SU-DHL-6 (cell line): ENCODE data around the gene DSG3.

Experiments used
- EZH2phosphoT487 ChIP-seq: fragments of 200-600 bp; sonication (generic), shearing (Covaris generic); conservative IDR thresholded peaks from 2 replicates; pipeline ENCODE4 v1.6.1; 2018; ENCODE audit warnings: mild to moderate bottlenecking, antibody characterized with exemption, low read length, moderate library complexity, mixed read lengths
- TF ChIP-seq, protein P1 (sequence below): fragments of 200-600 bp; sonication (generic); IDR thresholded peaks from one replicate; pipeline ENCODE4 v1.5.1; 2017; ENCODE audit warnings: antibody characterized with exemption, mild to moderate bottlenecking, low read length, moderate library complexity; ENCODE audit not compliant: insufficient read depth, poor library complexity, severe bottlenecking

DNA sequence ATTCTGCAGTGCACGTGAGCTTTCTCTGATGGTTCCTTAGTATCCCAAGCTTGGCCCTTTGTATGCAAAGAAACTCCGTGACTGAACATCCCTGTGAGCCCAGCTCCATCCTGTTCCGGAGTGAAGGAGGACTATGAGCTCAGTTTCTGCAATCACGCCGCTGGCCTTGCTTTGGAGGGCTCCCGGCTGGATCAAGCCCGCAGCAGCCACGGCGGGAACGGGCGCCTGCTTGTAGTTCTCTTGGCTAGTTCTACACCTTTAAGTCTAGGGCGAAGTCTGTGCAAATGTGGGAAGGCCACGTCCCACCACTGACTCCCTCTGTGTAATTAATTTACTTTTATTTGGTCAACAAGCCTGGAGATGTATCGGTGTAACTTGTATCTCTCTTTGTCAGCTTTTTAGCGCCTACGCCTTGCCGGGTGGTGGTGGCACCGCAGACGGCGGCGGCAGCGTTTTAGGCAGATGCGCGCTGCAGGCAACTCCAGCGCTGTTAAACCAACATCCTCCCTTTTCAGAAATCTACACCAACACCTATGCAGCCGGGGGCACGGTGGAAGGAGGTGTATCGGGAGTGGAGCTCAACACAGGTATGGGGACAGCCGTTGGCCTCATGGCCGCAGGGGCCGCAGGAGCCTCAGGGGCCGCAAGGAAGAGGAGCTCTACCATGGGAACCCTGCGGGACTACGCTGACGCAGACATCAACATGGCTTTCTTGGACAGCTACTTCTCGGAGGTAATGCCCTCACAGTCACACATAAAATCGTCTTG is 36.6 kb upstream of the DSG3 start:
- TF ChIP-seq, protein P1, sequence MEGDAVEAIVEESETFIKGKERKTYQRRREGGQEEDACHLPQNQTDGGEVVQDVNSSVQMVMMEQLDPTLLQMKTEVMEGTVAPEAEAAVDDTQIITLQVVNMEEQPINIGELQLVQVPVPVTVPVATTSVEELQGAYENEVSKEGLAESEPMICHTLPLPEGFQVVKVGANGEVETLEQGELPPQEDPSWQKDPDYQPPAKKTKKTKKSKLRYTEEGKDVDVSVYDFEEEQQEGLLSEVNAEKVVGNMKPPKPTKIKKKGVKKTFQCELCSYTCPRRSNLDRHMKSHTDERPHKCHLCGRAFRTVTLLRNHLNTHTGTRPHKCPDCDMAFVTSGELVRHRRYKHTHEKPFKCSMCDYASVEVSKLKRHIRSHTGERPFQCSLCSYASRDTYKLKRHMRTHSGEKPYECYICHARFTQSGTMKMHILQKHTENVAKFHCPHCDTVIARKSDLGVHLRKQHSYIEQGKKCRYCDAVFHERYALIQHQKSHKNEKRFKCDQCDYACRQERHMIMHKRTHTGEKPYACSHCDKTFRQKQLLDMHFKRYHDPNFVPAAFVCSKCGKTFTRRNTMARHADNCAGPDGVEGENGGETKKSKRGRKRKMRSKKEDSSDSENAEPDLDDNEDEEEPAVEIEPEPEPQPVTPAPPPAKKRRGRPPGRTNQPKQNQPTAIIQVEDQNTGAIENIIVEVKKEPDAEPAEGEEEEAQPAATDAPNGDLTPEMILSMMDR: no peak
- TF ChIP-seq EZH2phosphoT487: no peak
